GM18517 (cell line): ENCODE results near the gene SLC1A2.

ENCODE experiments used
- ATAC-seq: cut with Tn5 transposase; IDR thresholded peaks from one replicate; pipeline ENCODE4 v1.9.1; 2021; ENCODE audit warnings: mild to moderate bottlenecking, moderate library complexity; ENCODE audit not compliant: unreplicated experiment

The SLC1A2 gene

GRCh38 chr11:35247863-35248262 is 171.5 kb downstream of the SLC1A2 start:
- no peak for ATAC-seq

- no peak for ATAC-seq
These were observed 171.9 kb downstream of the SLC1A2 start for GRCh38 chr11:35247428-35247827.

GRCh38 chr11:35246745-35247144 is 172.6 kb downstream of the SLC1A2 start:
- ATAC-seq: no peak

- ATAC-seq: no peak
These were observed 173.6 kb downstream of the SLC1A2 start for GRCh38 chr11:35245786-35246185.

GRCh38 chr11:35245056-35245455 is 174.3 kb downstream of the SLC1A2 start:
- no peak for ATAC-seq

GRCh38 chr11:35243774-35244173 is 175.6 kb downstream of the SLC1A2 start:
- ATAC-seq: no peak

GRCh38 chr11:35242412-35243242 is 176.7 kb downstream of the SLC1A2 start:
- ATAC-seq: no peak

- no peak for ATAC-seq
These were observed 177.8 kb downstream of the SLC1A2 start for GRCh38 chr11:35241531-35241930.

- no peak for ATAC-seq
These were observed 178.3 kb downstream of the SLC1A2 start for GRCh38 chr11:35241083-35241482.

- no peak for ATAC-seq
These were observed 179.8 kb downstream of the SLC1A2 start for GRCh38 chr11:35239471-35240075.

- no peak for ATAC-seq
These were observed 180.5 kb downstream of the SLC1A2 start for GRCh38 chr11:35238882-35239281.

- no peak for ATAC-seq
These were observed 181.3 kb downstream of the SLC1A2 start for GRCh38 chr11:35237860-35238715.

GRCh38 chr11:35237351-35237750 is 182.0 kb downstream of the SLC1A2 start:
- ATAC-seq: no peak

- no peak for ATAC-seq
These were observed 182.7 kb downstream of the SLC1A2 start for GRCh38 chr11:35236667-35237003.

GRCh38 chr11:35235936-35236666 is 183.3 kb downstream of the SLC1A2 start:
- ATAC-seq: no peak

- no peak for ATAC-seq
These were observed 183.9 kb downstream of the SLC1A2 start for GRCh38 chr11:35235498-35235897.

GRCh38 chr11:35235157-35235468 is 184.2 kb downstream of the SLC1A2 start:
- ATAC-seq: no peak

GRCh38 chr11:35234460-35235156 is 184.8 kb downstream of the SLC1A2 start:
- no peak for ATAC-seq

GRCh38 chr11:35233518-35233917 is 185.8 kb downstream of the SLC1A2 start:
- no peak for ATAC-seq

- ATAC-seq: no peak
These were observed 186.4 kb downstream of the SLC1A2 start for GRCh38 chr11:35232891-35233330.
